Measurements from ENCODE around the gene TGFBR2. TPM values are rescaled to one million over a fixed set of nuclear protein-coding genes. Genes with fewer than 3 reads are reported as not detected.

Gene TGFBR2
- total RNA-seq, 1 experiment from 2014 or later, result 16.1 TPM

DNA sequence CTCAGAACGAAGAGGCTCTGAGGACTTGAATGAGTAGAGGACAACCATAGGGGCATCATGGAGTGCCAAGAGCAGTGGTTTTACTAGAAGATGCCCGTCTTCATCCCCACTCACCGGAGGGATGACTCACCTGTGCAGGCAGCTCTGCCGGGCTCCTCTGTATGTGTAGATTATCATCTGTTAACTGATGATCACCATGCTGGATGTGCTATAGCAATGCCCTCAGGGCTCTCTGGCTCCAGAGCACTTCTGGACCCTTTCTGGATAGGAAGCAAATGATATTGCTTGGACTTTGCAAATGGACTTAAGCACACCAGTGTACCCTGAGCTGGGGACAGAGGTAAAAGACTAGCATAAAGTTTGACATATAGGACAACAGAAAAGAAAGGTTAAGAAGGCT, 10.2 kb upstream of the TGFBR2 start:
- H3K4me3 ChIP-seq (ENCODE audit: low read depth, low read length, poor library complexity, severe bottlenecking), result no peak overlapping the region
- DNase-seq (ENCODE audit: low spot score), result no peak
- POLR2A ChIA-PET (ENCODE audit: low non-redundant PET), result no interaction called here
- no peaks in the 10 kb centered on the region for H3K36me3 ChIP-seq (ENCODE audit: insufficient read depth, low read length, poor library complexity, severe bottlenecking)
- no TSS peak for BruUV-seq (replicated peaks)
- no peak for TF ChIP-seq EZH2 (IDR thresholded peaks at IDR 0.05; ENCODE audit: borderline replicate concordance, low read depth, low read length, poor library complexity, severe bottlenecking)
- TF ChIP-seq, protein P1, sequence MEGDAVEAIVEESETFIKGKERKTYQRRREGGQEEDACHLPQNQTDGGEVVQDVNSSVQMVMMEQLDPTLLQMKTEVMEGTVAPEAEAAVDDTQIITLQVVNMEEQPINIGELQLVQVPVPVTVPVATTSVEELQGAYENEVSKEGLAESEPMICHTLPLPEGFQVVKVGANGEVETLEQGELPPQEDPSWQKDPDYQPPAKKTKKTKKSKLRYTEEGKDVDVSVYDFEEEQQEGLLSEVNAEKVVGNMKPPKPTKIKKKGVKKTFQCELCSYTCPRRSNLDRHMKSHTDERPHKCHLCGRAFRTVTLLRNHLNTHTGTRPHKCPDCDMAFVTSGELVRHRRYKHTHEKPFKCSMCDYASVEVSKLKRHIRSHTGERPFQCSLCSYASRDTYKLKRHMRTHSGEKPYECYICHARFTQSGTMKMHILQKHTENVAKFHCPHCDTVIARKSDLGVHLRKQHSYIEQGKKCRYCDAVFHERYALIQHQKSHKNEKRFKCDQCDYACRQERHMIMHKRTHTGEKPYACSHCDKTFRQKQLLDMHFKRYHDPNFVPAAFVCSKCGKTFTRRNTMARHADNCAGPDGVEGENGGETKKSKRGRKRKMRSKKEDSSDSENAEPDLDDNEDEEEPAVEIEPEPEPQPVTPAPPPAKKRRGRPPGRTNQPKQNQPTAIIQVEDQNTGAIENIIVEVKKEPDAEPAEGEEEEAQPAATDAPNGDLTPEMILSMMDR (conservative IDR thresholded peaks at IDR 0.05; ENCODE audit: low read depth, low read length), result no peak
- no peaks in the 10 kb centered on the region for H3K9me3 ChIP-seq (ENCODE audit: low read depth, low read length, poor library complexity, severe bottlenecking)
- no peak overlapping the region for H3K27ac ChIP-seq (ENCODE audit: low read depth, low read length, poor library complexity, severe bottlenecking)
- no peaks in the 10 kb centered on the region for H3K27me3 ChIP-seq (replicated peaks; ENCODE audit: insufficient read depth, low read depth, low read length, poor library complexity)
- intact Hi-C loops (cut with micrococcal nuclease; ENCODE audit: unreplicated experiment), result no loop called here
- H3K4me1 ChIP-seq (ENCODE audit: insufficient read depth, low read length, poor library complexity, severe bottlenecking), result peaks cover 14% of the 10 kb centered on the region
- CTCF ChIA-PET, result no interaction called here

DNA sequence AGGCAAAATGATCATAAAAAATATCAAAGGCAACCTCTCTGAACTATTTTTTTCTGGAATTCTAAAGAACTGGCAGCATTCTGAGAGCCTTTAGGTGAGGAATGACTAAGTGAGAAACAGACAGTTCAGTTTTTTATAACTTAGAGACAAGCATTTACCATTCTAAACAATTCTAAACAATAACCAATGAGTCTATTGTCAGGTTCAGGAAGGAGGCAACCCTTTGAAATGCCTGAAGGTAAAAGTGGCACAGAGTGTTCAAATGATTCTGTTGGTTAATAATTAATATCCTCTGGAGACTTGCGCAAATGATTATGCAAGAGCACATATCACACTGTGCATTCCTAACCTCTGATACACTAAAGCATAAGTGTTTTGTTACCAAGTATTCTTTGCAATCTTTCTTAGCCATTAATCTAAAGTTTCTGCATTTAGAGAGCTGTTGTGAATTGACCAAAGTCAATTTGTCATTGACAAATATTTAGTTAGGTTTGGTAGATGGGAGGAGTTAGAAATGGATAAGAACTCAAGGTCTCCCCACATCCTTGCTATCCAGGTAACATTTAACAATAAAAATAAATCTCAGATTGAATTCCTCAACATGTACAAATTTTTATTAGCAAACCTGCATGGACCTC, 9.2 kb upstream of the TGFBR2 start:
- TF ChIP-seq EZH2 (IDR thresholded peaks at IDR 0.05; ENCODE audit: borderline replicate concordance, low read depth, low read length, poor library complexity, severe bottlenecking), result no peak
- TF ChIP-seq, protein P1 (conservative IDR thresholded peaks at IDR 0.05; ENCODE audit: low read depth, low read length), result no peak
- H3K27ac ChIP-seq (ENCODE audit: low read depth, low read length, poor library complexity, severe bottlenecking), result no peak overlapping the region
- H3K4me1 ChIP-seq (ENCODE audit: insufficient read depth, low read length, poor library complexity, severe bottlenecking), result peaks cover 14% of the 10 kb centered on the region
- H3K27me3 ChIP-seq (replicated peaks; ENCODE audit: insufficient read depth, low read depth, low read length, poor library complexity), result no peaks in the 10 kb centered on the region
- H3K36me3 ChIP-seq (ENCODE audit: insufficient read depth, low read length, poor library complexity, severe bottlenecking), result no peaks in the 10 kb centered on the region
- ChIA-PET CTCF (no interaction called here), POLR2A (ENCODE audit: low non-redundant PET) (no interaction called here)
- H3K4me3 ChIP-seq (ENCODE audit: low read depth, low read length, poor library complexity, severe bottlenecking), result no peak overlapping the region
- BruUV-seq (replicated peaks), result no TSS peak
- peak; percentile 61 for DNase-seq (ENCODE audit: low spot score)
- no peaks in the 10 kb centered on the region for H3K9me3 ChIP-seq (ENCODE audit: low read depth, low read length, poor library complexity, severe bottlenecking)
- intact Hi-C loops (cut with micrococcal nuclease; ENCODE audit: unreplicated experiment), result no loop called here

DNA sequence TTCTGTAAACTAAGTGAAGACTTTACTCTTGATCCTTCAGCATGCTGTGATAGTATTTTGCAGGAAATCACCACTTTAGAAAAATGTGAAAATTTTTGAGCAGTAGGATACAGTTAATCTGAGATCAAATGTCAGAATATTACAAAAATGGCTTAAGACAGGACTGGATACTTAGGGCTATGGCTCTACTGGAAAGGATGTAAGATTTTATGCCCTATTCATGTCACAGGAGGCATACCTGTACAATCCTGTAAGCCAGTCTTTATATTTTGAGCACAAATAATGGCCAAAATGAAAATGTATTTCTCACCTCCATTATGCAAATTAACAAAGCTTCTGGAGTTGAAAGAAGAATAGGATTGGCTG, 8.6 kb upstream of the TGFBR2 start:
- TF ChIP-seq EZH2 (IDR thresholded peaks at IDR 0.05; ENCODE audit: borderline replicate concordance, low read depth, low read length, poor library complexity, severe bottlenecking), result no peak
- TF ChIP-seq, protein P1 (conservative IDR thresholded peaks at IDR 0.05; ENCODE audit: low read depth, low read length), result no peak
- ChIA-PET CTCF (no interaction called here), POLR2A (ENCODE audit: low non-redundant PET) (no interaction called here)
- Histone ChIP-seq H3K36me3 (ENCODE audit: insufficient read depth, low read length, poor library complexity, severe bottlenecking) (no peaks in the 10 kb centered on the region), H3K4me1 (ENCODE audit: insufficient read depth, low read length, poor library complexity, severe bottlenecking) (peaks cover 16% of the 10 kb centered on the region), H3K4me3 (ENCODE audit: low read depth, low read length, poor library complexity, severe bottlenecking) (no peak overlapping the region), H3K27me3 (replicated peaks; ENCODE audit: insufficient read depth, low read depth, low read length, poor library complexity) (no peaks in the 10 kb centered on the region), H3K27ac (ENCODE audit: low read depth, low read length, poor library complexity, severe bottlenecking) (no peak overlapping the region), H3K9me3 (ENCODE audit: low read depth, low read length, poor library complexity, severe bottlenecking) (no peaks in the 10 kb centered on the region)
- no peak for DNase-seq (ENCODE audit: low spot score)
- intact Hi-C loops (cut with micrococcal nuclease; ENCODE audit: unreplicated experiment), result no loop called here
- no TSS peak for BruUV-seq (replicated peaks)
